GM11168 (cell line): ENCODE measurements around the gene TM9SF2.
"Not testable (repeated sequence)": the region's sequence is repeated elsewhere in the genome, so short reads cannot be mapped to it uniquely, and the experiment has no call there.

Experiments
- in situ Hi-C: fragments of 300-500 bp; cut with MboI; formaldehyde crosslinking; loops from one replicate; pipeline ENCODE4 v1.12.0; 2022; ENCODE audit warnings: low sequenced_read_pairs; ENCODE audit not compliant: unreplicated experiment

Gene TM9SF2

GRCh38 chr13:99528547-99528946 lies 27.3 kb downstream of the TM9SF2 start:
- in situ Hi-C loops = no loop called here

GRCh38 chr13:99536023-99536422 lies 34.8 kb downstream of the TM9SF2 start:
- in situ Hi-C loops = no loop called here

GRCh38 chr13:99540530-99540929 lies 39.3 kb downstream of the TM9SF2 start:
- in situ Hi-C loops = no loop called here

- in situ Hi-C loops = no loop called here
Observed at GRCh38 chr13:99542788-99543406, 41.6 kb downstream of the TM9SF2 start.

- in situ Hi-C loops = no loop called here
Observed at GRCh38 chr13:99545361-99545760, 44.1 kb downstream of the TM9SF2 start.

- in situ Hi-C loops = no loop called here
Observed at GRCh38 chr13:99545979-99546378, 44.7 kb downstream of the TM9SF2 start.

- in situ Hi-C loops = no loop called here
Observed at GRCh38 chr13:99546878-99547277, 45.6 kb downstream of the TM9SF2 start.

GRCh38 chr13:99548448-99548847 lies 47.2 kb downstream of the TM9SF2 start:
- in situ Hi-C loops = no loop called here

GRCh38 chr13:99553033-99553432 lies 51.8 kb downstream of the TM9SF2 start:
- in situ Hi-C loops = no loop called here

GRCh38 chr13:99555149-99555548 lies 53.9 kb downstream of the TM9SF2 start:
- in situ Hi-C loops = no loop called here

GRCh38 chr13:99556867-99557443 lies 55.7 kb downstream of the TM9SF2 start:
- in situ Hi-C loops = no loop called here

- in situ Hi-C loops = no loop called here
Observed at GRCh38 chr13:99558570-99559180, 57.4 kb downstream of the TM9SF2 start.

- in situ Hi-C loops = no loop called here
Observed at GRCh38 chr13:99559560-99559959, 58.3 kb downstream of the TM9SF2 start.

- in situ Hi-C loops = no loop called here
Observed at GRCh38 chr13:99563404-99563803, 62.1 kb downstream of the TM9SF2 start.

GRCh38 chr13:99564386-99564785 lies 63.1 kb downstream of the TM9SF2 start:
- in situ Hi-C loops = no loop called here

GRCh38 chr13:99565478-99566124 lies 64.3 kb downstream of the TM9SF2 start:
- in situ Hi-C loops = no loop called here

GRCh38 chr13:99566125-99567083 lies 65.1 kb downstream of the TM9SF2 start:
- in situ Hi-C loops = no loop called here

GRCh38 chr13:99568901-99569300 lies 67.6 kb downstream of the TM9SF2 start:
- in situ Hi-C loops = not testable (repeated sequence)

GRCh38 chr13:99572131-99572530 lies 70.9 kb downstream of the TM9SF2 start:
- in situ Hi-C loops = no loop called here

- in situ Hi-C loops = no loop called here
Observed at GRCh38 chr13:99572921-99573320, 71.6 kb downstream of the TM9SF2 start.
